Stimulated activated CD8-positive, alpha-beta memory T cell treated with anti-CD3 and anti-CD28 coated beads, Interleukin-15, amount 100 ng/mL, for 1 hour (primary cell): ENCODE data around the gene ANTXR2.

ENCODE experiments used
- DNase-seq: peaks from one replicate; pipeline ENCODE4 v3.0.0-alpha.2; 2020; ENCODE audit warnings: low read depth

Gene ANTXR2

GRCh38 chr4:80069108-80069836 is 3.8 kb downstream of the ANTXR2 start:
- DNase-seq: no peak

GRCh38 chr4:80065601-80066000 is 7.4 kb downstream of the ANTXR2 start:
- no peak for DNase-seq

GRCh38 chr4:80062527-80062926 is 10.5 kb downstream of the ANTXR2 start:
- no peak for DNase-seq

- no peak for DNase-seq
These were observed 12.2 kb downstream of the ANTXR2 start for GRCh38 chr4:80060804-80061203.

- DNase-seq: no peak
These were observed 14.3 kb downstream of the ANTXR2 start for GRCh38 chr4:80058740-80059139.

GRCh38 chr4:80054375-80054774 is 18.7 kb downstream of the ANTXR2 start:
- no peak for DNase-seq

- DNase-seq: no peak
These were observed 19.7 kb downstream of the ANTXR2 start for GRCh38 chr4:80053140-80053910.

GRCh38 chr4:80049813-80050534 is 23.1 kb downstream of the ANTXR2 start:
- no peak for DNase-seq

- DNase-seq: no peak
These were observed 23.6 kb downstream of the ANTXR2 start for GRCh38 chr4:80049402-80049801.

- no peak for DNase-seq
These were observed 27.2 kb downstream of the ANTXR2 start for GRCh38 chr4:80045786-80046185.

- DNase-seq: no peak
These were observed 29.5 kb downstream of the ANTXR2 start for GRCh38 chr4:80043541-80043940.

GRCh38 chr4:80042821-80043220 is 30.2 kb downstream of the ANTXR2 start:
- DNase-seq: no peak

GRCh38 chr4:80037864-80038263 is 35.2 kb downstream of the ANTXR2 start:
- DNase-seq: no peak

- no peak for DNase-seq
These were observed 35.9 kb downstream of the ANTXR2 start for GRCh38 chr4:80036949-80037685.

GRCh38 chr4:80036306-80036705 is 36.7 kb downstream of the ANTXR2 start:
- DNase-seq: no peak

- no peak for DNase-seq
These were observed 37.7 kb downstream of the ANTXR2 start for GRCh38 chr4:80035336-80035735.

- no peak for DNase-seq
These were observed 39.4 kb downstream of the ANTXR2 start for GRCh38 chr4:80033581-80033980.

- DNase-seq: no peak
These were observed 43.7 kb downstream of the ANTXR2 start for GRCh38 chr4:80029364-80029763.

GRCh38 chr4:80027611-80028010 is 45.4 kb downstream of the ANTXR2 start:
- DNase-seq: no peak

- DNase-seq: no peak
These were observed 46.9 kb downstream of the ANTXR2 start for GRCh38 chr4:80026100-80026499.

- DNase-seq: no peak
These were observed 48.7 kb downstream of the ANTXR2 start for GRCh38 chr4:80024335-80024734.

- DNase-seq: no peak
These were observed 50.7 kb downstream of the ANTXR2 start for GRCh38 chr4:80022282-80022681.
